ENCODE data around the gene PRSS50.

The PRSS50 gene

DNA sequence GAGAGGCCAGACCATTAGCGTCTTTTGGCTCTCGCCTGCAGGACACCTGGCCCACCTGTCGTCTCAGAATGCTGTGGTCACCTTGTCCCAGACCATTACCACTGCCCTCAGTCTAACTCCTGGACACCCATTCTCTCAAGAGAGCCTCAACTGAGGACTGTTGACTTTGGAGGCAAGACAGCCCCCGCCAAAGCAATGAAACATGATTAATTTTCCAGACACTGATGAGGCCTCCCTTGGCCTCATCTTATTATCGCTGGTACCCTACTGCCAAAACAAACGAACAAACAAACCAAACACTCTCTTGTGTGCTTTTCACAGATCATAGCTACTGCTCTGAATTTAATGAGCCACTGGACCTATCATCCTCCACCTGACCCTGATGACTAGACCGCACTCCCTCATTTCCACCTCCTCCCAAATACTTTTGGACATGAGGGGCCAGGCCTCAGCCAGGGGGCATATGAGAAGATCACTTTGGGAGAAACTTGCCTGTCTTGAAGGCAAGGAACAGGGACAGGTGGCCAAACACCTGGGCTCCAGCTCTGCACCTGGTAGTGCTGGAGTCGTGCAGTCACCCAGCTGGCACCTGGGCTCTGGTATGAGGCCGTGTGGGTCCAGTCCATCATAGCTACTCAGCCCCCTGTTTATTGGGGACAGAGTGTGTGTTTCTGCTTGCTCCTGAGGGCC is 51.8 kb downstream of the PRSS50 start:
- Mint-ChIP-seq H3K36me3 (no peaks in the 10 kb centered on the region), H3K4me1 (peaks cover 3% of the 10 kb centered on the region), H3K4me3 (no peak overlapping the region), H3K9me3 (no peaks in the 10 kb centered on the region), H3K27ac (no peak overlapping the region), H3K27me3 (peaks cover 29% of the 10 kb centered on the region)
- ATAC-seq = no peak

DNA sequence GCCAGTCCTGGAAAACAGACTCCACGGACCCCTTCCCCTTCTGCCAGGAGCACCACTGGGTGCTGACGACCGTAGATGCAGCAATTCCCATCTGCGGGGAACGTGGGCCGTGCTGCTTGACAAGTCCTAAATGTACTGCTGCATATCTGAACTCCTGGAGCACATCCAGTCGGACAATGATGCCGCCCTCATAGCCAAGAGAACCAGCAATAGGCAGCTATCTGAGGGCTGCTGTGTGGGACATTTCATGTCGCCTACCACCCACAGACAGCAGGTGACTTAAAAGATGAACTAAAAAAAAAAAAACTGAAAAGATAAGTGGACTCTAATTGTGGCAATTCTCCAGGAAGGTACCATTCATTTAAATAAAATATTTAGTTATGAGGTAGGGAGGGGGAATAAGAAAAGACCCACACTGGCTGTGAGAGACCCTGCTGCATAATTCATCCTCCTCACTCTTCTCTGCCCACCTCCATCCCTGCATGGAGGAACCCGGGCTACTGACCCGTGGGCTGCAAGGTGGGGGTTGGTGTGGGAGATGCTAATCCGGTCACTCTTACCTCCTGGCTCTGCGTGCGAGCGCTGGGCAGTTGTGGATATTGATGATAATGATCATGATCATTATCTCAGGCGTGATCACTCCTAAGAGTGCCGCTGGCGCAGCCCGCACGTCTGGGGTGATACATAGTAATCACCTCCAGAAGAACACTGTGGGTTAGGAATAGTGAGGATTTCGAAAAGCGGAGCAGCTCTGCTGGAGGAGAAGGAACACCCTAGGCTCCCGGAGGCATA is 52.5 kb downstream of the PRSS50 start:
- no peak overlapping the region for H3K27ac Mint-ChIP-seq
- peaks cover 9% of the 10 kb centered on the region for H3K4me1 Mint-ChIP-seq
- no peak for ATAC-seq
- peaks cover 36% of the 10 kb centered on the region for H3K27me3 Mint-ChIP-seq
- no peak overlapping the region for H3K4me3 Mint-ChIP-seq
- no peaks in the 10 kb centered on the region for H3K9me3 Mint-ChIP-seq
- no peaks in the 10 kb centered on the region for H3K36me3 Mint-ChIP-seq

DNA sequence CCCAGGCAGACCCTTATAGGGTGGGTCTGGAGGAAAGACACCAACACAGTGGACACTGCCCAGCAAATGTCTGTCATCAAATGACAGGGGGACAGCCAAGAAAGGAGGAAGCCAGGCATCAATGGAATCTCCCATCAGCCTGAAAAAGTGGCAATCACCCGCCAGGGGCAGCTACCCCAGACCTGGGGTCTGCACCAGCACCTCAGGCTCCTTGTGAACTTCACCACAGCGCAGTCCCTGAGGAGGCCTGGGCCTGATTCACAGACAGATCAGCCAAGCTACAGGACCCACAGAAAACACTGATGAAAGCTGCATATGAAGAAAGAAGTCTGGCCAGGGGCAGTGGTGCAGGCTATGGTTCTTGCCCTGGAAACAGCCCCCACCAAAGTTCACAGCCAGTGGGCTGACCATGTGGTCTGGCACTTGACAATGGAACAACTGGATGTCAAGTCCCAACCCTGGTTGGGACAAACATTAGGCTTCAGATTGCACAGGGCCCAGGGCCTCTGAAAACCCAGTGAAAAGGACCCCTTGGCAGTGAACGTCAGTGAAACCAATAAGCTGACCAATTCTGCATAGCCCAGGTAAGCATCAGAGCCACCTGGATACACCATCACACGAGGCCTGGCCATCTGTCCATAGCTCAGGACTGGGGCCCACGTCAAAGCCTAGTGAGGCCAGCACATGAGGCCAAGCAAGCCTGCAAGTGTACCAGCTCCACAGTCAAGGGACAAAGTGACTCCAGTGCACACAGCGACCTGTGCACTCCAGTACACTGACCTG is 53.3 kb downstream of the PRSS50 start:
- H3K27ac Mint-ChIP-seq = no peak overlapping the region

DNA sequence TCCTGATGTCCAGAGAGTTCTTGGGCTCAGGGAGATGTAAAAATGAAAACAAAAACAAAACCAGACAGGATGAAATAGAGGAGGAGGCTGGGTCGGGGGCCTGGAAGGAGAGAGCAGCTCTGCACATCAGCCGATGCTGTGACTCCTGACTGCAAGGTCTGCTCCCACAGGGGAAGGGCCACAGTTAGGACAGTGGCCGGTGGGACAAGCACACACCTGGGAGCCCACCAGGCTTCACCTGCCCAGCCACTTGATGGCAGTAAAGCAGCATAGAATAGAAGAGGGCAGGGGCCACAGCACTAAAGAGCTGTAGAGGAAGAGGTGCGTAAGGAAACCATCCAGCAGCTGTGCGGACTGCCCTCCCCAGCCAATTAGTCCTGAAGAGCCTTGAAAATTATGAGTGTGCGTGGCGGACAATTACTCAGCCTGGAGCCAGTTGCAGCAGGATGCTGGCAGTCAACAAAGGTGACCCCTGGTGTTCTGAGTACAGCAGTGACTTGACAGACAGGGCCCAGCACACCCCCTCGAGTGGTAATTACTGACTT is 54.0 kb downstream of the PRSS50 start:
- Mint-ChIP-seq H3K36me3 (no peaks in the 10 kb centered on the region), H3K27ac (no peak overlapping the region), H3K27me3 (peaks cover 48% of the 10 kb centered on the region), H3K4me1 (peaks cover 16% of the 10 kb centered on the region), H3K4me3 (no peak overlapping the region), H3K9me3 (no peaks in the 10 kb centered on the region)
- ATAC-seq = no peak

More for the DNA sequence above, 53.3 kb downstream of the PRSS50 start:
- H3K27me3 Mint-ChIP-seq = peaks cover 44% of the 10 kb centered on the region
- H3K4me3 Mint-ChIP-seq = no peak overlapping the region
- no peaks in the 10 kb centered on the region for H3K9me3 Mint-ChIP-seq
- H3K4me1 Mint-ChIP-seq = peaks cover 16% of the 10 kb centered on the region
- H3K36me3 Mint-ChIP-seq = no peaks in the 10 kb centered on the region
- no peak for ATAC-seq

DNA sequence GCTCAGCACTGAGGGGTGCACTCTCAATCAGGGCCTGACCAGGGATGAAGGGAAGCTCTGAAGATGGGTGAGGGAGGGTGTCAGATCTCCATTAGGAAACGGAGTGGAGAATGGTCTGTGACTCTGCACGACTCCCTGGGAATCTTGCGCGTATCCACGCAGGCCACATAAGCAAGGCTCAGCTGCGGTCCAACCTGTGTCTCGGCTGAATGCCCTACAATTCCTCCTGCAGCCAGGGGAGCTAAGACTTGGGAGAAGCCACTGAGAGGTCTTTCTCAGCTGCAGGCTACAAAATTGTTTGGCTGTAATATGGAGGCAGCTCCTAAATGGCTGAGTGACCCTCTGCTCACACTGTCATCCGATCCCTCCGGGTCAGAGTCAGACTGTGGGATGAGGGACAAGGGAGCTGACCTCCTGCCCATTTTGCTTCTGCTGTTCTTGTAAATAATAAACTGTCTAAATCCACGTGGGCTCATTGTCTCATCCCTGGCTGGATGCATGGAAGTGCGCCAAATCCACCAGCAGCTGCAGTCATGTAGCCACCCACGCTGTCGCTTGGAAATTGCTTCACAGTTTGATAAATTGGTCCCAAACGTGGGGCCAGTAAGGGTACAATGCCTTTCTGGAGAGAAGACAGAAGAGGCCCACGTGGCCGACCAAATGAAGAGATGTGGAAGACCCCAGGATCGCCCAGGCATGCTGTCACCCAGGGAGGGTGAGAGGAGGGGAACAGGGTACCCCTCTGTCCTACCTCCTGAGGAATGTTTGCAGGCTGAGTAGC is 54.7 kb downstream of the PRSS50 start:
- ATAC-seq = no peak
- Mint-ChIP-seq H3K4me1 (peaks cover 16% of the 10 kb centered on the region), H3K36me3 (no peaks in the 10 kb centered on the region), H3K27me3 (peaks cover 50% of the 10 kb centered on the region), H3K27ac (no peak overlapping the region), H3K4me3 (no peak overlapping the region), H3K9me3 (no peaks in the 10 kb centered on the region)
